Daoy (cell line): Measurements from ENCODE around the gene FRMPD1. TPM values are rescaled to one million over a fixed set of nuclear protein-coding genes. Genes with fewer than 3 reads are reported as not detected.

Experiments used
- DNase-seq: peaks from one replicate; pipeline ENCODE4 v3.0.0-alpha.2; 2015; ENCODE audit warnings: low read depth
- total RNA-seq: library from RNA; depleted of rRNA; stranded (reverse); fragments of >200 nt; shearing (Covaris generic); gene quantifications from 2 replicates; pipeline ENCODE4 v1.2.3, GENCODE V29; 2014; rRNA removed

Gene FRMPD1
- total RNA-seq, 1 experiment from 2014 or later = 0.06 TPM

- peak; percentile 56 for DNase-seq
Observed at GRCh38 chr9:37776328-37776727, 125.6 kb downstream of the FRMPD1 start.

DNA sequence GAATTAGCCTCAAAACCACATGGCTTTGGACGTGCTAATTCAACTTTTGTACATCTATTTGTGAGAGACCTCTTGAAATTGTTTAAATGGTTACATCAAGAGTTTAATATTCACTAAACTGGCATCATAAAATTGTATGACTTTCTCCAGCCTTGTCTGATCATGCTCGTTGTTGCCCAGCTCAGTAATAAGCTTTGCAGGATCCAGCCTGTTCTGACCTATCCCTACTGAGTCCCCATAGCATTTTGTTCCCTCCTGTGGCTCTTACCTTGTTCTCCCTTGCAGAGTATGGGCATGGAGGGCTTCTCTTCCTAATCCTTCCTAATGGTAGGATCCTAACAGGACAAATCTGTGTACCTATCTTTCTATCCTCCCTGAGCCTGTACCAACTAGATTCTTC is 127.8 kb downstream of the FRMPD1 start:
- no peak for DNase-seq

DNA sequence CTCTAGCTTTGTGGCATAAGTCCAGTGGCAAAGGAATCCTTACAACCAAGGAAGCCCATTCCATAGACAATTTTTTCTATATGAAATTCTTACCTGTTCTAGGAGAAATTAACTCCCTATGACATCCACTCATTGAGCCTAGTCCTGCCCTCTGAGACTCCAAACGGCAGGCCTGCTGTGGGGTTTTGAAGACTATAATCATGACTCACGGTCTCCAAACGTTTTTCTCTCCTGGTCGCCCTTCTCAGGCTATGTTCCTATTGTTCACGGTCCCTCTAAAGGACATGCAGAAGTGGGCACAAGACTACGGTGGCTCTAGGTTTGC is 133.5 kb downstream of the FRMPD1 start:
- DNase-seq = no peak

DNA sequence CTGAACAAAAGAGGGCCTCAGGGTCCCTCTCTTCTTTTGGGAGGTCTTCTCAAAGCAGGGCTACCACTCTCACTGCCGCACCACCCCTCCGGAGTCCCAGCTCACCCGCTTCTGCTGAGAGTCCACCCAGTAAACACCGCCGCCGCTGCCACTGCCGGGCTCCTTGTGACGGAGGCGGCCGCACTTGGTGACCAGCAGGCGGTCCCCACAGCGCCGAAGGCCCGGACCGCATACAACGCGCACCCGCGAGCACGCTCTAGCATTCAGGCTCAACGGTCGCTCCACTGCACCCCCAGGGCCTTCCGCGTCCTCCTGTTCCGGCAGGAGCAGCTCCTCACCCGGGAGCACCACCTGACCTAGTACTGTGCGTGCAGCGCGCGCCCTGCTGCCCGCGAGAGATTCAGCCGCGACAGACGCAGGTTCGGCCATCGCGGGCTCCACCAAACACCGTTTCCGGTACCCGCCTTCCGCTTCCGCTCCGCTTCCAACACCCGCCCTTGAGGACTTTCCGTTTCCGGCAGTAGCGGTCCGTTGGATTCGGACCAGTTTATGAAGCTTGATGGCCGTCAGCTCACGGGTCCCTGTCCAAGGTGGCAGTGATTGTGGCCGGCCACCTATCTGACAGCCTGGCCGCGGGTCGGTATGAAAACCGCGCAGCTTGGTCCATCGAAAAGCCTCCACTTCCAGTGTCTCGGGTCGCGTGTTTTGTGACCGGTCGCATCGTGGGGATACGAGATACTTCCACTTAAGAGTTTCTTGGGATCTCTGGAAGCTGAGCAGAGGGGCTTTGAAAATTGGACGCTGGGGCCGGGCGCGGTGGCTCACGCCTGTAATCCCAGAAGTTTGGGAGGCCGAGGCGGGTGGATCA is 134.1 kb downstream of the FRMPD1 start, which contains the start of gene EXOSC3:
TSS of gene EXOSC3 (minus strand) at position 449 of the 868 bp plus-strand sequence. CDS start at position 429, 20 bp downstream.
- DNase-seq = peak; percentile 95

- DNase-seq = no peak
Observed at GRCh38 chr9:37787059-37787458, 136.3 kb downstream of the FRMPD1 start.

DNA sequence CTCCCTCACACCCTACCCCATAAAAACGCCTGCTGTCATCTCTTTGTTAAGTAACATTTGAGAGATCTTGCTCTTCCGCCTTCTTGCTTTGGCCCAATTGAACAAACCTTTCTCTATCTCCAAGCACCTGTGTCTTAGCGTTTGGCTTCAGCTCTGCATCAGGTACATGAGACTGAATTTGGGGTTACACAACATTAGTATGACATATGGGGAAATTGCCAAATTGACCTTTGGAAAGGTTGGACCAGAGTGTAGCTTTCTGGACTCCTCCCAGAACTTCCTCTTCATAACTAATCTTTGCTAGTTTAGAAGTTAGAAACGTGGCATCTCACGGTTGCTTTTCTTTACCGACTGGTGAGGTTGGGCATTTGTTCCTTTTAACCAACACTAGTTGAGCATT is 137.6 kb downstream of the FRMPD1 start:
- no peak for DNase-seq

- DNase-seq = no peak
Observed at GRCh38 chr9:37790096-37790495, 139.3 kb downstream of the FRMPD1 start.

DNA sequence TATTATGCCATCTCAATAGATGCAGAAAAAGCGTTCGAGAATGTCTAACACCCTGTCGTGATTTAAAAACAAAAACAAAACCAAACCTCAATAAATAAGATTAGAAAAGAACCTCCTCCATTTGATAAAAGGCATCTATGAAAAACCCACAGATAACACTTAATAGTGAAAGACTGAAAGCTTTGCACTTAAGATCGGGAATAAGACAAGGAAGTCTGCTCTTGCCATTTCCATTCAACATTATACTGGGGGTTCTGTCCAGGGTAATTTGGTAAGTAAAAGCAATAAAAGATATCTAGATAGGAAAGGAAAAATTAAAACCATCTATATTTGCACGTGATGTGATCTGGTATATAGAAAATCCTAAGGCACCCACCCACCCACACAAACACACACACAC is 141.4 kb downstream of the FRMPD1 start:
- DNase-seq = no peak

DNA sequence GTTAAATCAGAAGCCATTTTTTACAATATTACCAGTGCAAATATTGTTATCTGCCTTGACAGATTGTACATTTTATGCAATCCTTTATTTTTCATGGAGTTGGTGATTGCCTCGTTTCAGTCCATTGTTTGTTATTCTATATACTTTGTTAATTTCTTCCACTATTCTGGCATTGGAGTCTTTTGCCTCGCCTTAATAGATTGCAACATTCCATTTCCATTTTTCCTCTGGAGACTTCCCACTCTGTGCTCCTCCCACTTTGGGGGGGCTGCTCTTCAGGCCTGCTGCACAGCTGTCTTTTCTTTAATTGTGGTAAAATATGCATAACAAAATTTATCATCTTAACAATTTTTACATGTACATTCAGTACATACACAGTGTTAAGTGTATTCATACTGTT is 145.5 kb downstream of the FRMPD1 start:
- DNase-seq = no peak

Other genes with a start within 250 kb of the FRMPD1 start
- gene GRHPR, start 228.3 kb upstream of the FRMPD1 start, total RNA-seq = 93.3 and 104 TPM in 2 replicates
- 9.8 and 12.7 TPM in 2 replicates for gene ZBTB5, start 185.5 kb upstream of the FRMPD1 start, total RNA-seq
- gene POLR1E, start 165.0 kb upstream of the FRMPD1 start, total RNA-seq = 91.7 and 107 TPM in 2 replicates
- 4.9 and 7.0 TPM in 2 replicates for gene FBXO10, start 74.6 kb upstream of the FRMPD1 start, total RNA-seq
- 512 and 562 TPM in 2 replicates for gene TOMM5, start 58.4 kb upstream of the FRMPD1 start, total RNA-seq
- gene TRMT10B, start 102.9 kb downstream of the FRMPD1 start, total RNA-seq = 2.5 and 4.1 TPM in 2 replicates
- 167 and 280 TPM in 2 replicates for gene EXOSC3, start 134.1 kb downstream of the FRMPD1 start, total RNA-seq
- gene DCAF10, start 149.8 kb downstream of the FRMPD1 start, total RNA-seq = 15.0 and 47.5 TPM in 2 replicates